GF-D8 (cell line): Measurements from ENCODE around the gene NKX6-2.
"Not testable (repeated sequence)": the region's sequence is repeated elsewhere in the genome, so short reads cannot be mapped to it uniquely, and the experiment has no call there.

Experiments
- DNase-seq: peaks from one replicate; lab custom pipeline; 2025; lab: John Stamatoyannopoulos, UW

NKX6-2 gene

GRCh38 chr10:132755166-132755711 is 30.7 kb downstream of the NKX6-2 start:
- DNase-seq: no peak

- no peak for DNase-seq
Measured at GRCh38 chr10:132754071-132754470, 31.9 kb downstream of the NKX6-2 start.

GRCh38 chr10:132753596-132753995 is 32.4 kb downstream of the NKX6-2 start:
- no peak for DNase-seq

- no peak for DNase-seq
Measured at GRCh38 chr10:132752961-132753360, 33.0 kb downstream of the NKX6-2 start.

- DNase-seq: no peak
Measured at GRCh38 chr10:132752378-132752777, 33.6 kb downstream of the NKX6-2 start.

GRCh38 chr10:132750936-132751335 is 35.0 kb downstream of the NKX6-2 start:
- no peak for DNase-seq

- no peak for DNase-seq
Measured at GRCh38 chr10:132749371-132749795, 36.6 kb downstream of the NKX6-2 start.

GRCh38 chr10:132748545-132749370 is 37.2 kb downstream of the NKX6-2 start:
- DNase-seq: no peak

GRCh38 chr10:132748135-132748534 is 37.8 kb downstream of the NKX6-2 start:
- DNase-seq: no peak

GRCh38 chr10:132746801-132747625 is 38.9 kb downstream of the NKX6-2 start:
- DNase-seq: no peak

- no peak for DNase-seq
Measured at GRCh38 chr10:132746386-132746785, 39.6 kb downstream of the NKX6-2 start.

- no peak for DNase-seq
Measured at GRCh38 chr10:132745971-132746370, 40.0 kb downstream of the NKX6-2 start.

- no peak for DNase-seq
Measured at GRCh38 chr10:132745511-132745910, 40.4 kb downstream of the NKX6-2 start.

GRCh38 chr10:132744839-132745238 is 41.1 kb downstream of the NKX6-2 start:
- no peak for DNase-seq

- DNase-seq: no peak
Measured at GRCh38 chr10:132743925-132744490, 41.9 kb downstream of the NKX6-2 start.

GRCh38 chr10:132743196-132743924 is 42.6 kb downstream of the NKX6-2 start:
- not testable (repeated sequence) for DNase-seq

GRCh38 chr10:132742837-132743194 is 43.1 kb downstream of the NKX6-2 start:
- no peak for DNase-seq

- no peak for DNase-seq
Measured at GRCh38 chr10:132742167-132742836, 43.6 kb downstream of the NKX6-2 start.

GRCh38 chr10:132740588-132740987 is 45.4 kb downstream of the NKX6-2 start:
- no peak for DNase-seq

GRCh38 chr10:132739225-132739613 is 46.7 kb downstream of the NKX6-2 start:
- no peak for DNase-seq
